H4 (cell line): ENCODE results near the gene OR4D6. TPM values are rescaled to one million over a fixed set of nuclear protein-coding genes. Genes with fewer than 3 reads are reported as not detected.

Source experiments
- total RNA-seq: library from RNA; depleted of rRNA; stranded (reverse); fragments of >200 nt; shearing (Covaris generic); gene quantifications from 2 replicates; pipeline ENCODE4 v1.2.3, GENCODE V29; 2014; rRNA removed

Gene OR4D6
- total RNA-seq, 1 experiment from 2014 or later, result not detected

Other genes starting within 250 kb of the OR4D6 start
- not detected in 2 replicates for gene MPEG1, start 244.0 kb upstream of the OR4D6 start, total RNA-seq
- gene OR5AN1, start 98.1 kb upstream of the OR4D6 start, total RNA-seq, result not detected in 2 replicates
- not detected in 2 replicates for gene OR5A2, start 30.5 kb upstream of the OR4D6 start, total RNA-seq
- gene OR5A1, start 20.5 kb upstream of the OR4D6 start, total RNA-seq, result not detected in 2 replicates
- gene OR4D10, start 16.4 kb downstream of the OR4D6 start, total RNA-seq, result not detected in 2 replicates
- not detected in 2 replicates for gene OR4D11, start 46.6 kb downstream of the OR4D6 start, total RNA-seq
- gene OR4D9, start 54.6 kb downstream of the OR4D6 start, total RNA-seq, result not detected in 2 replicates
- gene OSBP, start 158.8 kb downstream of the OR4D6 start, total RNA-seq, result 20.9 and 21.0 TPM in 2 replicates
- 12.8 and 19.0 TPM in 2 replicates for gene PATL1, start 212.1 kb downstream of the OR4D6 start, total RNA-seq